K562 (cell line): Measurements from ENCODE around the gene FOXP3. TPM values are rescaled to one million over a fixed set of nuclear protein-coding genes. Genes with fewer than 3 reads are reported as not detected.

Experiments
- ATAC-seq: fragments of 200-7000 bp; cut with Tn5 transposase; 3 replicates; pipeline ENCODE4 v1.9.1; 2020; ENCODE audit warnings: moderate library complexity
- BruUV-seq: library from RNA; stranded (reverse); fragments of 400-500 nt; replicated peaks from 2 replicates; lab custom pipeline; 2021; lab: Mats Ljungman, UMichigan
- CTCF ChIA-PET: fragments of 300-600 bp; formaldehyde crosslinking; extraction: SDS; loops from one replicate; lab custom pipeline; 2021; ENCODE audit warnings: low intra/inter-chr PET ratio; lab: Yijun Ruan, JAX
- POLR2A ChIA-PET: fragments of 300-600, 350-650 bp; sonication (Branson Sonifier 250); formaldehyde crosslinking; extraction: SDS; loops from one replicate; lab custom pipeline; 2021; ENCODE audit warnings: antibody characterized with exemption, inconsistent platforms; lab: Yijun Ruan, JAX
- DNase-seq, 4 experiments: peaks; one replicate each; pipeline versions ENCODE4 v3.0.0 to v3.0.0-alpha.2; 2011 to 2018; ENCODE audit warnings: low spot score in 3 of 4, mixed read lengths in 3 of 4; ENCODE audit errors: extremely low read depth in 1 of 4
- FAIRE-seq: peaks from 2 replicates; lab custom pipeline; 2011; peaks lifted over from hg19 to GRCh38; lab: Jason Lieb, UNC
- H2AFZ ChIP-seq: 2 replicates; pipeline ENCODE4 v1.6.0; 2011; ENCODE audit warnings: low read depth, low read length, control low read depth, inconsistent platforms
- H3K27ac ChIP-seq: fragments of 200-600 bp; 3 replicates; pipeline ENCODE4 v1.8.0; 2011; ENCODE audit warnings: low read depth, mild to moderate bottlenecking, control low read depth, inconsistent platforms, low read length, moderate library complexity, mixed read lengths; ENCODE audit errors: extremely low read depth
- H3K27me3 ChIP-seq, 2 experiments: fragments of 300-600 bp in 1 of 2; 2 replicates in 1 of 2; 3 replicates in 1 of 2; pipeline versions ENCODE4 v1.6.0 to v1.8.0; 2011; ENCODE audit warnings: inconsistent platforms in 2 of 2, low read length in 2 of 2, mild to moderate bottlenecking in 1 of 2, mixed read lengths in 1 of 2, moderate library complexity in 1 of 2; ENCODE audit not compliant: control insufficient read depth in 2 of 2, insufficient read depth in 2 of 2
- H3K36me3 ChIP-seq: fragments of 300-600 bp; 3 replicates; pipeline ENCODE4 v1.8.0; 2011; ENCODE audit warnings: mild to moderate bottlenecking, low read length, inconsistent platforms; ENCODE audit not compliant: control insufficient read depth, insufficient read depth
- H3K4me1 ChIP-seq, 2 experiments: fragments of 200-600 bp in 1 of 2; replicated peaks in 1 of 2; 2 replicates in 1 of 2; 3 replicates in 1 of 2; pipeline versions ENCODE4 v1.5.1 to v1.8.0; 2011; ENCODE audit warnings: inconsistent platforms in 2 of 2, low read length in 2 of 2, mild to moderate bottlenecking in 1 of 2, mixed read lengths in 1 of 2, moderate library complexity in 1 of 2; ENCODE audit not compliant: control insufficient read depth in 2 of 2, insufficient read depth in 2 of 2
- H3K4me2 ChIP-seq: 2 replicates; pipeline ENCODE4 v1.6.1; 2011; ENCODE audit warnings: low read length, control low read depth, inconsistent platforms, mixed read lengths; ENCODE audit not compliant: insufficient read depth
- H3K4me3 ChIP-seq: fragments of 200-600 bp; sonication (generic), shearing (Covaris generic); 2 replicates; pipeline ENCODE4 v1.5.1; 2016; ENCODE audit warnings: control low read depth, inconsistent platforms
- H3K79me2 ChIP-seq: fragments of 200-600 bp; 3 replicates; pipeline ENCODE4 v1.8.0; 2011; ENCODE audit warnings: low read length, inconsistent platforms; ENCODE audit not compliant: control insufficient read depth, insufficient read depth
- H3K9ac ChIP-seq, 2 experiments: 2 replicates each; pipeline versions ENCODE4 v1.6.0 to v1.6.1; 2011; ENCODE audit warnings: low read depth in 2 of 2, low read length in 2 of 2, control low read depth in 1 of 2, inconsistent platforms in 1 of 2, mild to moderate bottlenecking in 1 of 2, mixed read lengths in 1 of 2; ENCODE audit not compliant: insufficient read depth in 1 of 2
- H3K9me1 ChIP-seq: one replicate; pipeline ENCODE4 v1.6.0; 2011; ENCODE audit warnings: inconsistent platforms, mild to moderate bottlenecking, low read length, moderate library complexity; ENCODE audit not compliant: control insufficient read depth, insufficient read depth
- H3K9me3 ChIP-seq: replicated peaks from 2 replicates; pipeline ENCODE4 v1.5.1; 2011; ENCODE audit warnings: low read depth, low read length, inconsistent platforms; ENCODE audit not compliant: control insufficient read depth, insufficient read depth
- H4K20me1 ChIP-seq: replicated peaks from 2 replicates; pipeline ENCODE4 v1.6.1; 2011; ENCODE audit warnings: low read length, inconsistent platforms, mixed read lengths; ENCODE audit not compliant: control insufficient read depth, insufficient read depth
- CTCF ChIP-seq, 3 experiments: IDR thresholded peaks in 2 of 3; conservative IDR thresholded peaks in 1 of 3; 2 replicates each; pipeline ENCODE4 v1.5.1; 2011 to 2012; ENCODE audit warnings: low read length in 3 of 3, mild to moderate bottlenecking in 3 of 3, control low read depth in 2 of 3, improper control_type of control experiment in 1 of 3, inconsistent platforms in 1 of 3, low read depth in 1 of 3, mixed read lengths in 1 of 3, moderate library complexity in 1 of 3; ENCODE audit not compliant: insufficient read depth in 2 of 3
- E2F8 ChIP-seq: fragments of 450-650 bp; IDR thresholded peaks from 2 replicates; pipeline ENCODE4 v1.7.1; 2018; ENCODE audit warnings: mild to moderate bottlenecking, low read depth; ENCODE audit not compliant: partially characterized antibody
- HNRNPL ChIP-seq: fragments of 200-400 bp; formaldehyde crosslinking; IDR thresholded peaks from 2 replicates; pipeline ENCODE4 v1.6.1; 2017; ENCODE audit warnings: low read depth, mild to moderate bottlenecking, low read length
- IRF2 ChIP-seq: sonication (generic); formaldehyde crosslinking; IDR thresholded peaks from 2 replicates; pipeline ENCODE4 v1.8.1; 2022; ENCODE audit warnings: mild to moderate bottlenecking, missing genetic modification reagents
- MAFG ChIP-seq: fragments of 450-650 bp; conservative IDR thresholded peaks from 2 replicates; pipeline ENCODE4 v1.6.1; 2016; ENCODE audit warnings: missing genetic modification characterization, missing compliant biosample characterization
- MTF1 ChIP-seq: fragments of 250-450 bp; sonication (Bioruptor Pico); IDR thresholded peaks from 2 replicates; pipeline ENCODE4 v1.9.0; 2021; ENCODE audit warnings: moderate library complexity, mild to moderate bottlenecking, inconsistent platforms, borderline replicate concordance
- NFIX ChIP-seq: fragments of 250-450 bp; sonication (Bioruptor Pico); IDR thresholded peaks from 2 replicates; pipeline ENCODE4 v1.4.0; 2020; ENCODE audit warnings: low read depth, mild to moderate bottlenecking, moderate library complexity
- NR2C1 ChIP-seq, 2 experiments: fragments of 450-650 bp; IDR thresholded peaks; 2 replicates each; pipeline ENCODE4 v1.6.1; 2017; ENCODE audit warnings: mild to moderate bottlenecking in 2 of 2, antibody characterized with exemption in 1 of 2, inconsistent platforms in 1 of 2, missing compliant biosample characterization in 1 of 2, missing genetic modification characterization in 1 of 2
- PRDM10 ChIP-seq: fragments of 450-650 bp; IDR thresholded peaks from 2 replicates; pipeline ENCODE4 v1.6.1; 2018; ENCODE audit not compliant: partially characterized antibody
- PTBP1 ChIP-seq: fragments of 200-400 bp; formaldehyde crosslinking; IDR thresholded peaks from 2 replicates; pipeline ENCODE4 v1.6.1; 2017; ENCODE audit warnings: low read depth, low read length
- SAFB ChIP-seq: fragments of 200-400 bp; formaldehyde crosslinking; IDR thresholded peaks from 2 replicates; pipeline ENCODE4 v1.6.1; 2017; ENCODE audit warnings: low read depth, low read length, borderline replicate concordance
- TEAD2 ChIP-seq: fragments of 450-650 bp; IDR thresholded peaks from 2 replicates; pipeline ENCODE4 v1.6.1; 2016; ENCODE audit warnings: missing genetic modification characterization, control low read depth, missing compliant biosample characterization
- ZBTB8A ChIP-seq: fragments of 450-650 bp; IDR thresholded peaks from 2 replicates; pipeline ENCODE4 v1.6.1; 2018; ENCODE audit warnings: mild to moderate bottlenecking, moderate library complexity; ENCODE audit not compliant: partially characterized antibody
- ZNF165 ChIP-seq: fragments of 250-450 bp; sonication (Bioruptor Pico); IDR thresholded peaks from 2 replicates; pipeline ENCODE4 v1.4.0; 2020; ENCODE audit warnings: borderline replicate concordance
- ZNF316 ChIP-seq: fragments of 450-650 bp; IDR thresholded peaks from 2 replicates; pipeline ENCODE4 v1.6.1; 2016
- WGBS: fragments of 100-300 bp; shearing (Covaris generic); methylation state at CpG from one replicate; pipeline ENCODE4 v1.1.6; 2016; ENCODE audit warnings: low coverage, mixed read lengths; ENCODE audit not compliant: insufficient coverage; ENCODE audit errors: missing lambda C conversion rate; 5-methylcytosine and 5-hydroxymethylcytosine counted together
- in situ Hi-C: fragments of 300-500 bp; cut with MboI; formaldehyde crosslinking; loops from 4 replicates; pipeline ENCODE4 v1.15.0; 2018; ENCODE audit warnings: inconsistent platforms, mixed read lengths
- intact Hi-C: fragments of 100-400 bp; cut with micrococcal nuclease; formaldehyde crosslinking; loops from 2 replicates; pipeline ENCODE4 v1.14.2; 2022
- polyA plus RNA-seq, 8 experiments: library from polyadenylated mRNA; depleted of rRNA in 4 of 8; stranded (reverse) in 5 of 8; unstranded in 3 of 8; fragments of >200 nt; fragmentation: Nextera tagmentation in 2 of 8; fragmentation: Illumina TruSeq in 1 of 8; extraction: Ambion mirVana in 2 of 8; extraction: Trizol in 1 of 8; gene quantifications; 2 replicates each; pipeline versions ENCODE4 v1.2.1 to v1.2.3, GENCODE V29; 2011 to 2014; ENCODE audit warnings: inconsistent platforms in 1 of 8, missing spikeins in 1 of 8
- total RNA-seq, 7 experiments: library from RNA; depleted of rRNA in 6 of 7; stranded (reverse); fragments of >200 nt in 6 of 7; fragmentation: Illumina TruSeq in 2 of 7; extraction: Trizol in 2 of 7; gene quantifications; 2 replicates each; pipeline versions ENCODE4 v1.2.1 to v1.2.3, GENCODE V29; 2011 to 2021; ENCODE audit warnings: low replicate concordance in 1 of 7

Gene FOXP3
- total and polyA plus RNA-seq, 9 of the 15 experiments (the other 6 are each of a cell fraction or from before 2014, with no cell fraction given), result 0.04 to 0.24 (median 0.07) TPM; not detected in 4

- Histone ChIP-seq H3K79me2 (no peaks in the 10 kb centered on the region), H3K4me2 (no peak overlapping the region), H3K9ac (no peak overlapping the region), H4K20me1 (no peaks in the 10 kb centered on the region), H3K9me1 (no peaks in the 10 kb centered on the region), H3K27ac (no peak overlapping the region), H3K4me1 (peaks cover 6 to 22% of the 10 kb centered on the region in 2 experiments; a peak in 4 of 5 replicates), H3K9me3 (no peaks in the 10 kb centered on the region), H3K27me3 (no peaks in the 10 kb centered on the region), H3K4me3 (no peak overlapping the region), H2AFZ (no peak overlapping the region), H3K36me3 (no peaks in the 10 kb centered on the region)
- TF ChIP-seq E2F8, result no peak
- no peak for TF ChIP-seq SAFB
- TF ChIP-seq ZNF316, result no peak
- no peak for TF ChIP-seq ZNF165 (CRISPR knock-in tag)
- no peak for TF ChIP-seq MTF1
- no peak for TF ChIP-seq CTCF (IDR thresholded peaks at IDR 0.05 in 2 of 3, conservative IDR thresholded peaks at IDR 0.05 in 1 of 3; ENCODE audit: insufficient read depth in 2 of 3, low read depth in 1 of 3, low read length in 3 of 3)
- no peak for TF ChIP-seq TEAD2 (tag)
- no peak for TF ChIP-seq IRF2 (CRISPR knock-in tag)
- TF ChIP-seq NFIX (CRISPR knock-in tag), result no peak
- no peak for TF ChIP-seq HNRNPL
- TF ChIP-seq ZBTB8A, result no peak
- no peak for TF ChIP-seq MAFG (tag)
- no peak for TF ChIP-seq PRDM10
- TF ChIP-seq NR2C1 (IDR thresholded peaks at IDR 0.05), result no peak
- no peak for TF ChIP-seq NR2C1 (tag; IDR thresholded peaks at IDR 0.05)
- no peak for TF ChIP-seq PTBP1
- no TSS peak for BruUV-seq
- in situ Hi-C loops, result no loop called here
- FAIRE-seq (no peak), ATAC-seq (no peak), DNase-seq (no peak)
- intact Hi-C loops, result no loop called here
- ChIA-PET CTCF (no interaction called here), POLR2A (no interaction called here)
- WGBS, result 8% methylated on average over 3 of the region's 3 CpGs
Observed at GRCh38 chrX:49203536-49203935, 61.0 kb downstream of the FOXP3 start.
